ENCODE data around the gene NTN1. TPM values are rescaled to one million over a fixed set of nuclear protein-coding genes. Genes with fewer than 3 reads are reported as not detected.

Gene NTN1
- total RNA-seq, 1 experiment from 2014 or later = 1.2 TPM

DNA sequence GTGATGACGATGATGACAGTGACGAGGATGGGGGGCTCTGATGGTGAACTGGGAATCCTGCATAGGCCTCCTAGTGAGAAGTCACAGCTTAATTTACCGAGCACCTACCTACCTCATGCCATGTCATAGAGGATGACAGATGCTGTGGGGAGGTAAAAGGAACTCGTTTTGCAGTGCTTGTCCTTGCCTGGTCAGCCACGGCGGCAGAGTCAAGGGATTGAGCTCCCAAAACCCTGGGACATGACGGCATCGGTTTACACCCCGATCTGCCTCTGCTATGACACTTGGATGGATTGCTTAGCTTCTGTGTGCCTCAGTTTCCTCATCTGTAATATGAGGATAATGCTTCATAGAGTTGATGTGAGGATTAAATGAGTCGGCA is 103.2 kb downstream of the NTN1 start:
- whole genome bisulfite sequencing (ENCODE audit: extremely low coverage, insufficient read length, low lambda C conversion rate) = no CpG with 5 or more reads among the region's 10 CpGs
- Mint-ChIP-seq H3K4me3 (no peak overlapping the region), H3K4me1 (peaks cover 7 to 10% of the 10 kb centered on the region in 2 experiments), H3K9me3 (no peaks in the 10 kb centered on the region), H3K27me3 (ENCODE audit: low read depth) (peaks cover 13% of the 10 kb centered on the region), H3K27ac (no peak overlapping the region), H3K36me3 (ENCODE audit: insufficient read depth in 1 of 3, low read depth in 3 of 3) (no peaks in the 10 kb centered on the region)
- Histone ChIP-seq H3K27ac (ENCODE audit: insufficient read length, low read depth, low read length) (no peak overlapping the region), H2BK20ac (ENCODE audit: low read depth, low read length, poor library complexity, severe bottlenecking) (no peak overlapping the region), H4K8ac (replicated peaks; ENCODE audit: insufficient read length, low read depth, low read length) (no peak overlapping the region), H3K79me1 (ENCODE audit: insufficient read depth, low read depth, low read length, poor library complexity, severe bottlenecking) (no peaks in the 10 kb centered on the region), H4K5ac (ENCODE audit: insufficient read length, low read depth, low read length) (no peak overlapping the region), H3K18ac (ENCODE audit: insufficient read length, low read depth, low read length) (no peak overlapping the region), H2BK15ac (ENCODE audit: low read depth, low read length) (no peak overlapping the region), H3K9ac (ENCODE audit: extremely low read depth, insufficient read length, low read length) (no peak overlapping the region), H3K27me3 (ENCODE audit: insufficient read depth, low read length) (no peaks in the 10 kb centered on the region), H2AK5ac (ENCODE audit: insufficient read length, low read length) (no peak overlapping the region), H2BK5ac (ENCODE audit: insufficient read length, low read length) (no peak overlapping the region), H2BK120ac (ENCODE audit: low read depth, low read length, poor library complexity, severe bottlenecking) (no peak overlapping the region), H3K4ac (ENCODE audit: low read depth, low read length) (no peak overlapping the region), H2AFZ (ENCODE audit: low read length) (no peak overlapping the region), H3T11ph (ENCODE audit: low read length) (no peak overlapping the region), H3K4me1 (ENCODE audit: insufficient read depth, low read length) (no peaks in the 10 kb centered on the region), H2BK12ac (ENCODE audit: insufficient read length, low read depth, low read length) (no peak overlapping the region), H3K14ac (ENCODE audit: insufficient read depth, low read length) (no peak overlapping the region), H3K4me2 (ENCODE audit: insufficient read depth, insufficient read length, low read length) (no peak overlapping the region), H3K79me2 (ENCODE audit: insufficient read depth, low read length) (no peaks in the 10 kb centered on the region), H4K91ac (ENCODE audit: insufficient read length, low read depth, low read length) (no peak overlapping the region), H3K23ac (ENCODE audit: insufficient read length, low read depth, low read length) (no peak overlapping the region), H4K20me1 (ENCODE audit: control insufficient read depth, insufficient read depth, insufficient read length) (no peaks in the 10 kb centered on the region), H3K56ac (ENCODE audit: insufficient read length, low read depth, low read length) (no peak overlapping the region), H3K23me2 (ENCODE audit: insufficient read length, low read depth, low read length, poor library complexity, severe bottlenecking) (no peaks in the 10 kb centered on the region), H3K9me3 (ENCODE audit: control insufficient read depth, low read depth, low read length) (no peaks in the 10 kb centered on the region)
- TF ChIP-seq, protein P1, sequence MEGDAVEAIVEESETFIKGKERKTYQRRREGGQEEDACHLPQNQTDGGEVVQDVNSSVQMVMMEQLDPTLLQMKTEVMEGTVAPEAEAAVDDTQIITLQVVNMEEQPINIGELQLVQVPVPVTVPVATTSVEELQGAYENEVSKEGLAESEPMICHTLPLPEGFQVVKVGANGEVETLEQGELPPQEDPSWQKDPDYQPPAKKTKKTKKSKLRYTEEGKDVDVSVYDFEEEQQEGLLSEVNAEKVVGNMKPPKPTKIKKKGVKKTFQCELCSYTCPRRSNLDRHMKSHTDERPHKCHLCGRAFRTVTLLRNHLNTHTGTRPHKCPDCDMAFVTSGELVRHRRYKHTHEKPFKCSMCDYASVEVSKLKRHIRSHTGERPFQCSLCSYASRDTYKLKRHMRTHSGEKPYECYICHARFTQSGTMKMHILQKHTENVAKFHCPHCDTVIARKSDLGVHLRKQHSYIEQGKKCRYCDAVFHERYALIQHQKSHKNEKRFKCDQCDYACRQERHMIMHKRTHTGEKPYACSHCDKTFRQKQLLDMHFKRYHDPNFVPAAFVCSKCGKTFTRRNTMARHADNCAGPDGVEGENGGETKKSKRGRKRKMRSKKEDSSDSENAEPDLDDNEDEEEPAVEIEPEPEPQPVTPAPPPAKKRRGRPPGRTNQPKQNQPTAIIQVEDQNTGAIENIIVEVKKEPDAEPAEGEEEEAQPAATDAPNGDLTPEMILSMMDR (conservative IDR thresholded peaks at IDR 0.05) = no peak
- no peak for DNase-seq
